Thymus (tissue), 11 donors: ENCODE data around the gene SDR39U1. TPM values are rescaled to one million over a fixed set of nuclear protein-coding genes. Genes with fewer than 3 reads are reported as not detected.

ENCODE experiments used
- DNase-seq, 9 donors: peaks; one replicate each; pipeline ENCODE4 v3.0.0-alpha.2; 2013; ENCODE audit warnings: low spot score in 9 of 9, low read depth in 6 of 9, missing footprints in 1 of 9
- H3K27ac ChIP-seq, 2 donors: one replicate each; pipeline ENCODE4 v1.5.1; 2013; ENCODE audit warnings: control low read depth in 1 of 2, low read depth in 1 of 2, low read length in 1 of 2, mild to moderate bottlenecking in 1 of 2, moderate library complexity in 1 of 2
- H3K27me3 ChIP-seq, 2 donors: one replicate each; pipeline ENCODE4 v1.5.1; 2013; ENCODE audit warnings: low read length in 1 of 2; ENCODE audit not compliant: control insufficient read depth in 2 of 2, insufficient read depth in 1 of 2
- H3K36me3 ChIP-seq, 2 donors: one replicate each; pipeline ENCODE4 v1.5.1; 2013; ENCODE audit warnings: low read length in 1 of 2, mild to moderate bottlenecking in 1 of 2, moderate library complexity in 1 of 2; ENCODE audit not compliant: control insufficient read depth in 2 of 2, insufficient read depth in 2 of 2
- H3K4me1 ChIP-seq, 2 donors: one replicate each; pipeline ENCODE4 v1.5.1; 2013; ENCODE audit warnings: low read length in 2 of 2; ENCODE audit not compliant: control insufficient read depth in 2 of 2, insufficient read depth in 2 of 2
- H3K4me3 ChIP-seq, 2 donors: one replicate each; pipeline ENCODE4 v1.5.1; 2013; ENCODE audit warnings: low read length in 2 of 2, control low read depth in 1 of 2, mild to moderate bottlenecking in 1 of 2
- H3K9me3 ChIP-seq, 2 donors: one replicate each; pipeline ENCODE4 v1.5.1; 2013; ENCODE audit warnings: low read length in 1 of 2, mild to moderate bottlenecking in 1 of 2; ENCODE audit not compliant: control insufficient read depth in 2 of 2, insufficient read depth in 1 of 2
- WGBS: extraction: QIAGEN DNeasy Blood & Tissue Kit; methylation state at CpG from one replicate; pipeline ENCODE4 v1.1.7; 2013; 5-methylcytosine and 5-hydroxymethylcytosine counted together
- polyA plus RNA-seq: library from polyadenylated mRNA; stranded (reverse); fragments of 200-250 nt; gene quantifications from one replicate; pipeline ENCODE4 v1.2.3, GENCODE V29; 2013
- total RNA-seq: library from RNA; stranded (reverse); fragments of 120-200 nt; gene quantifications from one replicate; pipeline ENCODE4 v1.2.4, GENCODE V29; 2013
- donor health status: healthy.

SDR39U1 gene
- total and polyA plus RNA-seq, 2 donors: 34.9 to 148 TPM

GRCh38 chr14:24416254-24416931, 26.2 kb downstream of the SDR39U1 start:
- no peaks in the 10 kb centered on the region for H3K27me3 ChIP-seq
- WGBS: 92% methylated on average over 19 of the region's 19 CpGs
- no peak for DNase-seq
- no peak overlapping the region for H3K27ac ChIP-seq
- no peak overlapping the region for H3K4me3 ChIP-seq
- H3K4me1 ChIP-seq: no peaks in the 10 kb centered on the region
- peaks cover 0 to 4% of the 10 kb centered on the region in 2 donors for H3K36me3 ChIP-seq
- no peaks in the 10 kb centered on the region for H3K9me3 ChIP-seq

- 97% methylated on average over 25 of the region's 25 CpGs for WGBS
- Histone ChIP-seq H3K27me3 (no peaks in the 10 kb centered on the region), H3K4me1 (no peaks in the 10 kb centered on the region), H3K36me3 (peaks cover 0 to 4% of the 10 kb centered on the region in 2 donors), H3K9me3 (no peaks in the 10 kb centered on the region), H3K27ac (no peak overlapping the region), H3K4me3 (no peak overlapping the region)
- DNase-seq: no peak
Observed at GRCh38 chr14:24415421-24416253, 26.9 kb downstream of the SDR39U1 start.

GRCh38 chr14:24414732-24415420, 27.7 kb downstream of the SDR39U1 start:
- WGBS: 95% methylated on average over 15 of the region's 15 CpGs
- Histone ChIP-seq H3K27me3 (no peaks in the 10 kb centered on the region), H3K9me3 (no peaks in the 10 kb centered on the region), H3K4me1 (no peaks in the 10 kb centered on the region), H3K4me3 (no peak overlapping the region), H3K36me3 (peaks cover 0 to 4% of the 10 kb centered on the region in 2 donors), H3K27ac (no peak overlapping the region)
- DNase-seq: no peak

- Histone ChIP-seq H3K36me3 (peaks cover 0 to 4% of the 10 kb centered on the region in 2 donors), H3K4me1 (no peaks in the 10 kb centered on the region), H3K27ac (no peak overlapping the region), H3K27me3 (no peaks in the 10 kb centered on the region), H3K4me3 (no peak overlapping the region), H3K9me3 (no peaks in the 10 kb centered on the region)
- WGBS: 98% methylated on average over 1 of the region's 1 CpG
- no peak for DNase-seq
Observed at GRCh38 chr14:24414077-24414476, 28.5 kb downstream of the SDR39U1 start.

GRCh38 chr14:24411443-24412389, 30.9 kb downstream of the SDR39U1 start:
- Histone ChIP-seq H3K4me3 (no peak overlapping the region), H3K9me3 (no peaks in the 10 kb centered on the region), H3K4me1 (no peaks in the 10 kb centered on the region), H3K36me3 (peaks cover 0 to 4% of the 10 kb centered on the region in 2 donors), H3K27ac (no peak overlapping the region), H3K27me3 (no peaks in the 10 kb centered on the region)
- DNase-seq: peak in 1 of 9 donors; percentile 64
- WGBS: 84% methylated on average over 16 of the region's 16 CpGs

- Histone ChIP-seq H3K9me3 (no peaks in the 10 kb centered on the region), H3K36me3 (peaks cover 0 to 3% of the 10 kb centered on the region in 2 donors), H3K27me3 (no peaks in the 10 kb centered on the region), H3K4me1 (no peaks in the 10 kb centered on the region), H3K27ac (no peak overlapping the region), H3K4me3 (no peak overlapping the region)
- WGBS: 96% methylated on average over 10 of the region's 10 CpGs
- DNase-seq: no peak
Observed at GRCh38 chr14:24409956-24410355, 32.6 kb downstream of the SDR39U1 start.

GRCh38 chr14:24409192-24409591, 33.4 kb downstream of the SDR39U1 start:
- DNase-seq: no peak
- no peaks in the 10 kb centered on the region for H3K9me3 ChIP-seq
- H3K27ac ChIP-seq: no peak overlapping the region
- WGBS: 93% methylated on average over 6 of the region's 6 CpGs
- no peaks in the 10 kb centered on the region for H3K4me1 ChIP-seq
- H3K36me3 ChIP-seq: peaks cover 0 to 3% of the 10 kb centered on the region in 2 donors
- no peak overlapping the region for H3K4me3 ChIP-seq
- no peaks in the 10 kb centered on the region for H3K27me3 ChIP-seq

- H3K27me3 ChIP-seq: no peaks in the 10 kb centered on the region
- 94% methylated on average over 3 of the region's 3 CpGs for WGBS
- no peak for DNase-seq
Observed at GRCh38 chr14:24408764-24409163, 33.8 kb downstream of the SDR39U1 start.

More at GRCh38 chr14:24408764-24409163, 33.8 kb downstream of the SDR39U1 start:
- no peaks in the 10 kb centered on the region for H3K4me1 ChIP-seq
- no peak overlapping the region for H3K4me3 ChIP-seq
- no peak overlapping the region for H3K27ac ChIP-seq
- H3K9me3 ChIP-seq: no peaks in the 10 kb centered on the region
- H3K36me3 ChIP-seq: peaks cover 0 to under 1% of the 10 kb centered on the region in 2 donors
